Endometrial microvascular endothelial cells (primary cell): ENCODE results near the gene NFASC. TPM values are rescaled to one million over a fixed set of nuclear protein-coding genes. Genes with fewer than 3 reads are reported as not detected.

ENCODE experiments used
- in situ Hi-C: cut with HindIII; loops from 2 replicates; pipeline ENCODE4 v1.10.0; 2017; ENCODE audit warnings: low sequenced_read_pairs, low pct_unique_long_range_greater_than_20kb; ENCODE audit errors: inconsistent ontology term
- total RNA-seq: library from RNA; depleted of rRNA; stranded (reverse); fragments of >200 nt; gene quantifications from one replicate; pipeline ENCODE4 v1.2.3, GENCODE V29; 2015; ENCODE audit errors: inconsistent ontology term

NFASC gene
- total RNA-seq, 1 donor from 2014 or later = not detected

GRCh38 chr1:205062319-205062718 lies 191.7 kb downstream of the NFASC start:
- in situ Hi-C loops = no loop called here

DNA sequence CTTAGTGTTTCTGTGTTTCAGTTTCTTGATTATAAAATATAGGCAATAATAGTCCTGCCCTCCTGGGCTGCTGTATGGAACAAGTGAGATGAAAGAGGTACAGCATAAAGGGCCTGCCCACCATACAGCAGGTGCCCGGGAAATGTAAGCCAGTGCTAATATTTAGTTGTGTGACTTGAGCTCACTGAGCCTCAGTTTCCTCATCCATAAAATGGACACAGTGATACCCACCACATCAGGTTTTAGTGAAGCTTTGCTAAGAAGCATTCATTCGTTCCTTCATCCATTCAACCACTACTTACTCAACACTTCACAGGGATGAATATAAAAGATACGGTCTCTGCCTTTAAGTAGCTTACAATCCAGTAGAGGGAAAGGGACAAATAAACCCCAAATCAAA lies 192.2 kb downstream of the NFASC start:
- in situ Hi-C loops = no loop called here

GRCh38 chr1:205064301-205064700 lies 193.6 kb downstream of the NFASC start:
- in situ Hi-C loops = no loop called here

DNA sequence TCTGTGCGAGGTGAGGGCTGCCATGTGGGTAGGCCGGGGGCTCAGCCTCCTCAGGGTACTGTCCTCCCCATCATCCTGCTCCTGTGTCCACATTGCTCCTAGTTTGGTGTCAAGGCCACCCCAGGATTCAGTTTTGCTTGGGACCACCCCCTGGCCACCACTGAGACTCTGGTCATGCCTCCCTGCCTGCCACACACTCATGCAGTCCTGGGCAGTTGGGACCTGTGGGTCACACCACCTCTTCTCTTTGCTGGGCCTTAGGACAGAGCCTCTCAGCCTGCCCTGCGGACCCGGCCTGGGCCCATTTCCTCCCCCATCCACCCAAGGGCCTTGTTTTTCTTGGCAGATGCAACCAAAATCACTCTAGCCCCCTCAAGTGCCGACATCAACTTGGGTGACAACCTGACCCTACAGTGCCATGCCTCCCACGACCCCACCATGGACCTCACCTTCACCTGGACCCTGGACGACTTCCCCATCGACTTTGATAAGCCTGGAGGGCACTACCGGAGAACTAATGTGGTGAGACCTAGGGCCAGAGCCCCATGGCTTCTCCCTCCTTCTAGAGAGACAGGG lies 194.2 kb downstream of the NFASC start:
- in situ Hi-C loops = no loop called here

DNA sequence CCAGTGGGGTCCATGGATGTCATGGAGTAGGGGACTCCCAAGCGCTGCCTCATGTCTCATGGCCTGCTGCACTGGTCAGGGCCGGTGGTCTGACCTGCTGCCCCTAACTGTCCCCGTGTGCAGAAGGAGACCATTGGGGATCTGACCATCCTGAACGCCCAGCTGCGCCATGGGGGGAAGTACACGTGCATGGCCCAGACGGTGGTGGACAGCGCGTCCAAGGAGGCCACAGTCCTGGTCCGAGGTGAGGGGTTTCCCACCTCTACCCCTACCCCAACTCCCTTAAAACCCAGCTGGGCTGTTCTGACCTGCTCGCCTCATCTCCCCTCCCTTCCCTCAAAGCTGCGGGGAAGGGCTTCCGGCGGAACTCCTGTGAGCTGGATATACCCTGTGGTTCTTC lies 195.0 kb downstream of the NFASC start:
- in situ Hi-C loops = no loop called here

DNA sequence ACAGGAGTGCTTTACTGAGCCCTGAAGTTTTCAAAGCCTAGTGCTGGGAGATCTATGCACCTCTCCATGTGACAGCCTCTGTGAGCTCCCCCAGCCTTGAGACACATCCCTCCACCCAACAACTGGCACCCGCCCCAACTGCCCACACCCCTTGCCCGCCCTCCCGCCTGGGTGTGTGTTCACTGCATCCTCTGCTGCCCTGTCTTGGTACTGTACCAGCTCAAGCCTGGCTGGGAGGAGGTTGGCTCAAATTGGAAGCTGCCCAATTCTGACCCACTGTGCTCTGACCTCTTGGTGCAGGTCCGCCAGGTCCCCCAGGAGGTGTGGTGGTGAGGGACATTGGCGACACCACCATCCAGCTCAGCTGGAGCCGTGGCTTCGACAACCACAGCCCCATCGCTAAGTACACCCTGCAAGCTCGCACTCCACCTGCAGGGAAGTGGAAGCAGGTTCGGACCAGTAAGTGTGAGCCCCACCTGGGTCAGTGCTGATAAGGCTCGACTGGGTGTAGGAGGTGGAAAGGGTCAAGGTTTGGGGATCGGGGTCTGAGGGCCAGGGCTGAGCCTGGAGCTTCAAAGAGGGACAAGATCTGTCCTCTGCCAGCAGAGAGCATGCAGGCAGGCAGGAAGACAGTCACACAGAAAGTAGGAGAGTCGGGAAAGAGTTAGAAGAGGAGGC lies 195.6 kb downstream of the NFASC start:
- in situ Hi-C loops = no loop called here

- in situ Hi-C loops = no loop called here
These were observed 196.4 kb downstream of the NFASC start for GRCh38 chr1:205067031-205067430.

- in situ Hi-C loops = no loop called here
These were observed 197.3 kb downstream of the NFASC start for GRCh38 chr1:205068001-205068400.

DNA sequence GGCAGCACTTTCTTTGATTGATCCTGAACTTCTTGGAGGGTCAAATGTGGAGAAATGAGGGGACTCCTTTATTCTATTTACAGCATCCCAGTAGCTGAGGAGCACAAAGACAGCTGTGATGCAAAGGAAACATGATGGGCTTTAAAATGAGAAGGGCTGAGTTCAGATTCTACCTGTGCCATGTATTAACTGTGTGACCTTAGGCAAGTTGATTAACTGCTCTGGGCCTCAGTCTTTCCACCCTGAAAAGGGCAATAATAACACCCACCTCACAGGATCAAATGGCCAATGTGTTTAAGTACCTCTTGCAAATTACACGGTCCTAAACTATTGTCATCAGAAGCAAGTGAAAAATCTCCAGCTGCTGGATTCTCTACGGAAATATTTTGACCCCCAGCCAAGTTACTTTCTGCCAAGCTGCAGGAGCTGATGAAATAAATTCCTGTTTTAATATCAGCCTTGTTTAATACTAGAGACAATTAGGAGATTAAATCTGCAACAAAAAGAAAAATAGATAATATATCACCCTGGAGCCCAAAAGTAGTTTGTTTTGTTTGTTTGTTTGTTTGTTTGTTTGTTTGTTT lies 197.9 kb downstream of the NFASC start:
- in situ Hi-C loops = no loop called here

GRCh38 chr1:205069371-205070125 lies 198.9 kb downstream of the NFASC start:
- in situ Hi-C loops = no loop called here

- in situ Hi-C loops = no loop called here
These were observed 200.4 kb downstream of the NFASC start for GRCh38 chr1:205071028-205071409.

GRCh38 chr1:205071801-205072200 lies 201.1 kb downstream of the NFASC start:
- in situ Hi-C loops = no loop called here

GRCh38 chr1:205072286-205072685 lies 201.6 kb downstream of the NFASC start:
- in situ Hi-C loops = no loop called here

Other genes starting within 250 kb of the NFASC start
- gene LRRN2, start 185.1 kb upstream of the NFASC start, total RNA-seq = not detected
- not detected for gene CNTN2, start 172.3 kb downstream of the NFASC start, total RNA-seq
- 2.0 TPM for gene TMEM81, start 213.6 kb downstream of the NFASC start, total RNA-seq